Trophoblast cell (in vitro differentiated cells and primary cell): Measurements from ENCODE around the gene CCDC102A.

Source experiments
- DNase-seq, 2 donors: peaks; one replicate each; pipeline ENCODE4 v3.0.0-alpha.2; 2016
- H2AFZ ChIP-seq: 2 replicates; pipeline ENCODE4 v1.6.1; 2013; ENCODE audit warnings: low read length, moderate library complexity, mild to moderate bottlenecking; ENCODE audit not compliant: insufficient read depth, poor library complexity
- H2AK5ac ChIP-seq: 2 replicates; pipeline ENCODE4 v1.6.1; 2013; ENCODE audit warnings: mild to moderate bottlenecking, low read length
- H2BK120ac ChIP-seq: 2 replicates; pipeline ENCODE4 v1.6.1; 2013; ENCODE audit warnings: low read length, mild to moderate bottlenecking, moderate library complexity; ENCODE audit not compliant: insufficient read depth, poor library complexity
- H2BK12ac ChIP-seq: 2 replicates; pipeline ENCODE4 v1.6.1; 2013; ENCODE audit warnings: mild to moderate bottlenecking, low read length, moderate library complexity
- H2BK5ac ChIP-seq: 2 replicates; pipeline ENCODE4 v1.6.1; 2013; ENCODE audit warnings: low read length, low read depth, moderate library complexity, mild to moderate bottlenecking; ENCODE audit not compliant: poor library complexity
- H3K14ac ChIP-seq: 2 replicates; pipeline ENCODE4 v1.6.1; 2013; ENCODE audit warnings: mild to moderate bottlenecking, low read length
- H3K18ac ChIP-seq: 2 replicates; pipeline ENCODE4 v1.6.1; 2013; ENCODE audit warnings: mild to moderate bottlenecking, low read length
- H3K23ac ChIP-seq: 2 replicates; pipeline ENCODE4 v1.6.1; 2013; ENCODE audit warnings: low read length
- H3K27ac ChIP-seq: 2 replicates; pipeline ENCODE4 v1.5.1; 2013; ENCODE audit warnings: low read depth, mild to moderate bottlenecking, inconsistent platforms, low read length, moderate library complexity
- H3K27me3 ChIP-seq: 2 replicates; pipeline ENCODE4 v1.6.1; 2013; ENCODE audit warnings: inconsistent platforms, mild to moderate bottlenecking, low read length, moderate library complexity; ENCODE audit not compliant: insufficient read depth
- H3K36me3 ChIP-seq, 2 experiments: 1 replicate in 1 of 2; 2 replicates in 1 of 2; pipeline ENCODE4 v1.6.1; 2013; ENCODE audit warnings: low read length in 2 of 2, mild to moderate bottlenecking in 2 of 2, moderate library complexity in 1 of 2; ENCODE audit not compliant: insufficient read depth in 2 of 2, control insufficient read depth in 1 of 2
- H3K4ac ChIP-seq: 2 replicates; pipeline ENCODE4 v1.6.1; 2013; ENCODE audit warnings: low read depth, mild to moderate bottlenecking, low read length, moderate library complexity
- H3K4me1 ChIP-seq, 2 experiments: 1 replicate in 1 of 2; 2 replicates in 1 of 2; pipeline ENCODE4 v1.6.1; 2013; ENCODE audit warnings: low read length in 2 of 2, mild to moderate bottlenecking in 2 of 2, moderate library complexity in 1 of 2; ENCODE audit not compliant: insufficient read depth in 2 of 2, control insufficient read depth in 1 of 2
- H3K4me2 ChIP-seq: 2 replicates; pipeline ENCODE4 v1.6.1; 2013; ENCODE audit warnings: inconsistent platforms, mild to moderate bottlenecking, low read length, moderate library complexity
- H3K4me3 ChIP-seq: 2 replicates; pipeline ENCODE4 v1.5.1; 2013; ENCODE audit warnings: mild to moderate bottlenecking, low read depth, low read length, inconsistent platforms
- H3K79me1 ChIP-seq: one replicate; pipeline ENCODE4 v1.6.1; 2013; ENCODE audit warnings: low read length
- H3K79me2 ChIP-seq: 2 replicates; pipeline ENCODE4 v1.6.1; 2013; ENCODE audit warnings: low read length, mild to moderate bottlenecking; ENCODE audit not compliant: control insufficient read depth, insufficient read depth, poor library complexity
- H3K9ac ChIP-seq: 2 replicates; pipeline ENCODE4 v1.6.1; 2013; ENCODE audit warnings: mild to moderate bottlenecking, low read length
- H3K9me3 ChIP-seq: 2 replicates; pipeline ENCODE4 v1.6.1; 2013; ENCODE audit warnings: low read depth, mild to moderate bottlenecking, control low read depth, inconsistent platforms, low read length; ENCODE audit not compliant: insufficient read depth
- H4K12ac ChIP-seq: 2 replicates; pipeline ENCODE4 v1.6.1; 2013; ENCODE audit warnings: low read depth, mild to moderate bottlenecking, low read length, moderate library complexity
- H4K8ac ChIP-seq: 2 replicates; pipeline ENCODE4 v1.6.1; 2013; ENCODE audit warnings: low read depth, mild to moderate bottlenecking, low read length, moderate library complexity
- H4K91ac ChIP-seq: one replicate; pipeline ENCODE4 v1.6.1; 2013; ENCODE audit warnings: low read depth, mild to moderate bottlenecking, low read length, moderate library complexity
- WGBS: extraction: QIAGEN DNeasy Blood & Tissue Kit; methylation state at CpG from one replicate; pipeline ENCODE4 v1.1.7; 2013; ENCODE audit warnings: missing lambda C conversion rate; ENCODE audit not compliant: insufficient read length, insufficient coverage; ENCODE audit errors: extremely low coverage; 5-methylcytosine and 5-hydroxymethylcytosine counted together

CCDC102A gene

GRCh38 chr16:57529391-57530103 lies 6.8 kb downstream of the CCDC102A start:
- no peak overlapping the region for H3K9ac ChIP-seq
- H2BK5ac ChIP-seq = no peak overlapping the region
- no peak overlapping the region for H3K27ac ChIP-seq
- no peaks in the 10 kb centered on the region for H3K27me3 ChIP-seq
- H3K36me3 ChIP-seq = peaks cover 3 to 4% of the 10 kb centered on the region in 2 experiments
- no peak for DNase-seq
- H2BK12ac ChIP-seq = peak overlapping the region; percentile 23
- peak overlapping the region; percentile 63 for H3K4me3 ChIP-seq
- no peak overlapping the region for H4K12ac ChIP-seq
- H3K4ac ChIP-seq = peak overlapping the region; percentile 38
- H3K18ac ChIP-seq = peak overlapping the region; percentile 19
- peak overlapping the region; percentile 27 for H2AFZ ChIP-seq
- H3K4me1 ChIP-seq = peaks cover 37 to 58% of the 10 kb centered on the region in 2 experiments
- H3K14ac ChIP-seq = peak overlapping the region; percentile 25
- peaks cover 2% of the 10 kb centered on the region for H3K79me2 ChIP-seq
- H3K4me2 ChIP-seq = peak overlapping the region; percentile 67
- H3K23ac ChIP-seq = no peak overlapping the region
- H4K8ac ChIP-seq = no peak overlapping the region
- no CpG with 5 or more reads among the region's 14 CpGs for WGBS
- no peak overlapping the region for H2BK120ac ChIP-seq
- peaks cover 5% of the 10 kb centered on the region for H3K9me3 ChIP-seq
- H3K79me1 ChIP-seq = peaks cover 8% of the 10 kb centered on the region
- H4K91ac ChIP-seq = peak overlapping the region; percentile 36
- H2AK5ac ChIP-seq = peak overlapping the region; percentile 5

GRCh38 chr16:57528499-57529390 lies 7.6 kb downstream of the CCDC102A start:
- peaks cover 8% of the 10 kb centered on the region for H3K79me1 ChIP-seq
- H2BK120ac ChIP-seq = peak overlapping the region; percentile 5
- H3K4ac ChIP-seq = peak overlapping the region; percentile 38
- no peak overlapping the region for H3K9ac ChIP-seq
- peak overlapping the region; percentile 76 for H3K14ac ChIP-seq
- H3K4me3 ChIP-seq = peak overlapping the region; percentile 63
- peak in 1 of 2 donors; percentile 39 for DNase-seq
- peak overlapping the region; percentile 63 for H3K18ac ChIP-seq
- WGBS = no CpG with 5 or more reads among the region's 126 CpGs
- H4K91ac ChIP-seq = peak overlapping the region; percentile 53
- peaks cover 3 to 4% of the 10 kb centered on the region in 2 experiments for H3K36me3 ChIP-seq
- H3K79me2 ChIP-seq = peaks cover 2% of the 10 kb centered on the region
- H3K23ac ChIP-seq = no peak overlapping the region
- no peak overlapping the region for H2BK12ac ChIP-seq
- H3K4me1 ChIP-seq = peaks cover 35 to 51% of the 10 kb centered on the region in 2 experiments
- peak overlapping the region; percentile 70 for H4K8ac ChIP-seq
- H2AFZ ChIP-seq = peak overlapping the region; percentile 56
- H4K12ac ChIP-seq = no peak overlapping the region
- peak overlapping the region; percentile 5 for H2AK5ac ChIP-seq
- peaks cover 5% of the 10 kb centered on the region for H3K9me3 ChIP-seq
- H2BK5ac ChIP-seq = no peak overlapping the region
- H3K27ac ChIP-seq = no peak overlapping the region
- H3K4me2 ChIP-seq = peak overlapping the region; percentile 67
- H3K27me3 ChIP-seq = no peaks in the 10 kb centered on the region

GRCh38 chr16:57527610-57528360 lies 8.6 kb downstream of the CCDC102A start:
- Histone ChIP-seq H3K23ac (no peak overlapping the region), H3K4me1 (peaks cover 28 to 43% of the 10 kb centered on the region in 2 experiments), H4K8ac (no peak overlapping the region), H3K27me3 (no peaks in the 10 kb centered on the region), H3K79me1 (peaks cover 8% of the 10 kb centered on the region), H3K14ac (no peak overlapping the region), H3K36me3 (peaks cover 0 to 4% of the 10 kb centered on the region in 2 experiments), H3K4me2 (peak overlapping the region; percentile 67), H3K4ac (no peak overlapping the region), H4K91ac (peak overlapping the region; percentile 1), H2AFZ (no peak overlapping the region), H3K27ac (no peak overlapping the region), H3K79me2 (peaks cover 2% of the 10 kb centered on the region), H4K12ac (no peak overlapping the region), H3K18ac (no peak overlapping the region), H2AK5ac (no peak overlapping the region), H3K9ac (no peak overlapping the region), H2BK120ac (no peak overlapping the region), H2BK12ac (peak overlapping the region; percentile 41), H3K9me3 (peaks cover 3% of the 10 kb centered on the region), H2BK5ac (no peak overlapping the region), H3K4me3 (no peak overlapping the region)
- DNase-seq = no peak
- no CpG with 5 or more reads among the region's 19 CpGs for WGBS

DNA sequence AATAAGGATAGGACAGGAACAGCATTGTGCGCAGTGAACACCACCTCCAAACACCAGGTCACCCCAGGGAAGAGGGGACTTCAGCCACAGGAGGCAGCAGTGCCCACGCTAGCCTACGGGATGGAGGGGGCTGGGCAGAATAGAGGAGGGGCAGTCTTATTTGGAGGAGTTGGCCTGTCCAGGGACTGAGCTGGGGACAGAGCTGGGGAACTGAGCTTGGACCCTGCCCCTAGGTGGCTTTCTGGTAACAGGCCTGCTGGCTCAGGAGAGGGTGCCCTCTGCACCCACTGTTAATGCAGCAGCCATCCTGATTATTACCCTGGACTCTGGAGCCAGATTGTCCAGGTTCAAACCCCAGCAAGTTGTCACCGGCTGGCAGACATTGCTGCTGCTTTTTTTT lies 9.3 kb downstream of the CCDC102A start:
- no peak overlapping the region for H2BK12ac ChIP-seq
- no peak overlapping the region for H3K23ac ChIP-seq
- no CpG with 5 or more reads among the region's 4 CpGs for WGBS
- H3K9me3 ChIP-seq = peaks cover 3% of the 10 kb centered on the region
- H2AK5ac ChIP-seq = no peak overlapping the region
- no peak overlapping the region for H3K14ac ChIP-seq
- no peak overlapping the region for H3K9ac ChIP-seq
- peaks cover 2% of the 10 kb centered on the region for H3K79me2 ChIP-seq
- no peak overlapping the region for H2AFZ ChIP-seq
- no peak overlapping the region for H3K4me2 ChIP-seq
- H4K12ac ChIP-seq = no peak overlapping the region
- no peaks in the 10 kb centered on the region for H3K36me3 ChIP-seq
- no peak overlapping the region for H2BK120ac ChIP-seq
- H4K8ac ChIP-seq = no peak overlapping the region
- peaks cover 23 to 38% of the 10 kb centered on the region in 2 experiments for H3K4me1 ChIP-seq
- no peaks in the 10 kb centered on the region for H3K27me3 ChIP-seq
- H3K79me1 ChIP-seq = peaks cover 8% of the 10 kb centered on the region
- H4K91ac ChIP-seq = no peak overlapping the region
- H3K4me3 ChIP-seq = no peak overlapping the region
- DNase-seq = no peak
- no peak overlapping the region for H3K18ac ChIP-seq
- no peak overlapping the region for H3K27ac ChIP-seq
- no peak overlapping the region for H3K4ac ChIP-seq
- H2BK5ac ChIP-seq = no peak overlapping the region
